ENCODE data around the gene AHNAK2. TPM values are rescaled to one million over a fixed set of nuclear protein-coding genes. Genes with fewer than 3 reads are reported as not detected.
A peak's percentile ranks its signal among the peaks of the same experiment; 100 is the strongest.

The AHNAK2 gene
- total and polyA plus RNA-seq, 2 donors from 2014 or later = 1.1 to 72.0 TPM

GRCh38 chr14:104898195-104898558 lies 80.0 kb downstream of the AHNAK2 start:
- no peak for FAIRE-seq

GRCh38 chr14:104897330-104898194 lies 80.6 kb downstream of the AHNAK2 start:
- intact Hi-C loops (cut with DNase I) = no loop called here
- Histone ChIP-seq H3K27me3 (ENCODE audit: control insufficient read depth, insufficient read depth, low read length) (no peaks in the 10 kb centered on the region), H3K36me3 (ENCODE audit: control insufficient read depth in 2 of 3, insufficient read depth in 3 of 3, low read length in 3 of 3) (no peaks in the 10 kb centered on the region), H3K9ac (ENCODE audit: low read length in 3 of 3) (no peak overlapping the region), H3K4me1 (ENCODE audit: control insufficient read depth in 2 of 3, insufficient read depth in 2 of 3, low read depth in 1 of 3, low read length in 3 of 3) (peaks cover 0 to 18% (median 6%) of the 10 kb centered on the region in 3 donors), H3K4me3 (ENCODE audit: low read length in 3 of 3) (no peak overlapping the region), H3K27ac (ENCODE audit: low read depth in 2 of 2, low read length in 2 of 2) (no peak overlapping the region), H3K9me3 (ENCODE audit: control insufficient read depth in 2 of 3, insufficient read depth in 1 of 3, low read length in 3 of 3) (no peaks in the 10 kb centered on the region)
- DNase-seq = peak in 2 of 5 donors; percentile 54 to 78
- no peak for TF ChIP-seq CTCF (IDR thresholded peaks at IDR 0.05; ENCODE audit: borderline replicate concordance, extremely low read depth, insufficient read depth)
- no peak for FAIRE-seq

More at GRCh38 chr14:104898195-104898558, 80.0 kb downstream of the AHNAK2 start:
- H3K27me3 ChIP-seq (ENCODE audit: control insufficient read depth, insufficient read depth, low read length) = no peaks in the 10 kb centered on the region
- TF ChIP-seq CTCF (IDR thresholded peaks at IDR 0.05; ENCODE audit: borderline replicate concordance, extremely low read depth, insufficient read depth) = no peak
- no peak overlapping the region for H3K4me3 ChIP-seq (ENCODE audit: low read length in 3 of 3)
- H3K9me3 ChIP-seq (ENCODE audit: control insufficient read depth in 2 of 3, insufficient read depth in 1 of 3, low read length in 3 of 3) = no peaks in the 10 kb centered on the region
- no peaks in the 10 kb centered on the region for H3K36me3 ChIP-seq (ENCODE audit: control insufficient read depth in 2 of 3, insufficient read depth in 3 of 3, low read length in 3 of 3)
- no peak overlapping the region for H3K9ac ChIP-seq (ENCODE audit: low read length in 3 of 3)
- H3K27ac ChIP-seq (ENCODE audit: low read depth in 2 of 2, low read length in 2 of 2) = no peak overlapping the region
- H3K4me1 ChIP-seq (ENCODE audit: control insufficient read depth in 2 of 3, insufficient read depth in 2 of 3, low read depth in 1 of 3, low read length in 3 of 3) = peaks cover 0 to 18% (median 6%) of the 10 kb centered on the region in 3 donors
- peak in 1 of 5 donors; percentile 58 for DNase-seq
- intact Hi-C loops (cut with DNase I) = no loop called here

- DNase-seq = peak in 4 of 5 donors; percentile 57 to 91 (median 68)
- no peaks in the 10 kb centered on the region for H3K27me3 ChIP-seq (ENCODE audit: control insufficient read depth, insufficient read depth, low read length)
- no peak overlapping the region for H3K4me3 ChIP-seq (ENCODE audit: low read length in 3 of 3)
- peaks cover 0 to 18% (median 6%) of the 10 kb centered on the region in 3 donors for H3K4me1 ChIP-seq (ENCODE audit: control insufficient read depth in 2 of 3, insufficient read depth in 2 of 3, low read depth in 1 of 3, low read length in 3 of 3)
- no peaks in the 10 kb centered on the region for H3K9me3 ChIP-seq (ENCODE audit: control insufficient read depth in 2 of 3, insufficient read depth in 1 of 3, low read length in 3 of 3)
- intact Hi-C loops (cut with DNase I) = no loop called here
- no peak for FAIRE-seq
- H3K9ac ChIP-seq (ENCODE audit: low read length in 3 of 3) = no peak overlapping the region
- peak overlapping the region; percentile 43 to 60 for H3K27ac ChIP-seq (ENCODE audit: low read depth in 2 of 2, low read length in 2 of 2)
- H3K36me3 ChIP-seq (ENCODE audit: control insufficient read depth in 2 of 3, insufficient read depth in 3 of 3, low read length in 3 of 3) = no peaks in the 10 kb centered on the region
- TF ChIP-seq CTCF (IDR thresholded peaks at IDR 0.05; ENCODE audit: borderline replicate concordance, extremely low read depth, insufficient read depth) = no peak
These were observed 82.2 kb downstream of the AHNAK2 start for GRCh38 chr14:104895786-104896661.
